Left kidney (tissue), 8 donors: ENCODE results near the gene DCLK1. TPM values are rescaled to one million over a fixed set of nuclear protein-coding genes. Genes with fewer than 3 reads are reported as not detected.

Experiments used
- DNase-seq: peaks from one replicate; pipeline ENCODE4 v3.0.0-alpha.2; 2013
- long read RNA-seq, 8 donors: transcript quantifications; one replicate each; lab custom pipeline, GENCODE V29; 2026
- polyA plus RNA-seq: library from polyadenylated mRNA; unstranded; fragments of 120-200 nt; gene quantifications from one replicate; pipeline ENCODE4 v1.2.1, GENCODE V29; 2013; ENCODE audit not compliant: insufficient read length

The DCLK1 gene
- 7.0 TPM for polyA plus RNA-seq
- long read RNA-seq, donor 1, result 0 reads
- long read RNA-seq, donor 2, result 0 reads
- long read RNA-seq, donor 3, result 0 reads
- long read RNA-seq, donor 4, result 0 reads
- long read RNA-seq, donor 5, result 0 reads
- long read RNA-seq, donor 6, partial matches to known transcripts, result 0 of 3 reads
- long read RNA-seq, donor 6, other reads (novel, unspliced or antisense), result 0 of 3 reads
- long read RNA-seq, donor 7, result 0 reads
- long read RNA-seq, donor 8, partial matches to known transcripts, result 0 of 1 reads
- long read RNA-seq, donor 8, other reads (novel, unspliced or antisense), result 0 of 1 reads

DNA sequence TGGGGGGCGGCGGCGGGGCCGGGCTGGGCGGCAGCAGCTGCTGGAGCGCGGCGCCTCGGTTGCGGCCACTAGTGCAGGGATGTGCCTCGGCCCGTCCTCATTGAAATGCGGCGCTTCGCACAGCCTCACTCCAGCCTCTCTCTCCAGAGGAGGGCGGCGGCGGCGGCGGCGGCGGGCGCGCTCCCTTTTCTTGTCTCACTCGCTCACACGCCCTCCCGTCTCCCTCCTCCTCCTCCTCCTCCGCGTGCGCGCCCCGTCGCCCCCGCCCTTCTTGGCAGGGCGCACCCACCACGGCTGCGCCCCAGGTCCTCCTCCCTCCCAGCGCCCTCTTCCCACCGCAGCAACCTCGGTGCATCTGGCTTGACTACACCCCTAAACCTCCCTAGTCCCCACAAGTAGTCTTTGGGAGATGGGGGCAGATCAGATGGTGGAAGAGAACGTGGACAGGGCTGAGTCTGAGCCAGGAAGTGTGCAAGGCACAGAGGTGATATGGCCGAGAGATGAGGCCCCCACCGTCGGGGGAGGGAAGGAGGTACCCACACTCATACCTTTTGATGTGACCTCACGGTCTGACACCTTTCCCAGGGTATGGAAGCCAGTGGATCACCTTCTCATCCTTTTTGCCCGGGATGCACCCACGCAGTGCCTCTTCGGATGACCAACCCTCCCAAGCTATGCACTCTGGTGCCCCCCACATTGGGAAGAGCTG lies at the start of gene DCLK1:
TSS of gene DCLK1 (minus strand) at position 161 of the 709 bp plus-strand sequence.
- peak; percentile 42 for DNase-seq

DNA sequence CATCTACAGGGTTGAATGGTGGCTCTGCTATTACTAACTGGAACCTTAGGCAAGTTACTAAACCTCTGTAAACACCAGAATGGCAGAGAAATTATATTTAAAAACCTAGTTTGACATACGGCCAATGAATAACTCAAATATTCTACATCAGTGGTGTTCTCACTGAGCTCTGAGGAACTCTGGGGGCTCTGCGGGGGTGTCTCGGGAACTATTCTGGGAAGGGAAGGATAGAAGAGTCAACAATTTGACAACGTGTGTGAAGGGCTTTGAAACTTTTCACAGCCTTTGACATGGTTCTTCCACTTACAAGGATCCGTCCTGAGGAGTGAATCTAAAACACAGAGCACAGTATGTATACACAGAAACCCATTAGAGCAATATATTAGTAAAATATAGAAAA lies 44.4 kb upstream of the DCLK1 start:
- no peak for DNase-seq

DNA sequence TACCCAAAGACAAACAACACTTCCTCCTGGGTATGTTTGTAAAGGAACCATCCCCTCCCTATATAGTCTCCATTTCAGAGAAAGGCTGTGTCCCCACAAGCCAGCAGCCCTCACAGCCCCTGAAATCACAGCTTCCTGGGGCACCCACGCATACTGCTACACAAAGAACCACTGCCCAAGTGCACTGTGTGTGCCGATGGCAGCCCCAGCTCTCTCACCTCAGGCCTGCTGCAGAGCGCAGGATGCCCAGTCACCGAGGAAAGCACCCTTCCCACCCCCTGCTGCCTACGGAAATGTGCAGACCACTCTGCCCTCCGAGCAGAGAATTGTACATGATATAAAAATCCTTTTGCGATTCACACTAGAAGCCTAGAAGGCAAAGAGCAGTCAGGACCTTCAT lies 43.7 kb upstream of the DCLK1 start:
- no peak for DNase-seq

DNA sequence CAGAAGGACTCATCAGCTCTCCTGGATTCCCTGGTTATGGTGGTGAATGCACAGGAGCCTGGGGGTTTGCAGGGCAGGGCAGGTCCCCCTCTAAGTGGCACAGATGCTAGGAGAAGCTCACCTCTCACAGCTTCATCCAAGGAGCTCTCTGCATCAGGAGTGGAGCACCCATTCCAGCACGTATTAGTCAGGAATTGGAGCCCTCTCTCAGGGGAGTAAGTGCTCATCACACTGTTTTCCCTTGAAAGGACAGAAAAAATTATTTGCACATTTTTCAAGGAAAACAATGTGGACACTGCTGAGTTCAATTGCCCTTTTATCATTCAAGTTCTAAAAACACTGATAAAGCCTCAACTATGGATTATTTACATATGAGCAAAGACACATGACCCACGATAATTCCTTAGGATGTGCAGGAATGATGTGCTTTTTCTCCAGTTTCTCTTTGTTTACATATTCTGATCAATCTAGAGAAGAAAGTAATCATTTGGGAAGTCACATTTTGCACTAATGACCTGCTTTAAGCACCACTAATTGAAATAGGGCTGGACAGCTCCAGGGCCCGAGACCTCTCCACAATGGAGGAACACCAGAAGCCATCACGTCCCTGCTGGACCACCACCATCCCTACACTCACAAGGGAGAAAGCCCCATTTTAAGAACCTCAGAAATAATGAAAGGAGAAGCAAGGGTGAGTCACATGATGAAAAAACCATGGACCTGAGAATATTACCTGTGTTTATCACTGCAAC lies 42.6 kb upstream of the DCLK1 start:
- DNase-seq, result no peak

DNA sequence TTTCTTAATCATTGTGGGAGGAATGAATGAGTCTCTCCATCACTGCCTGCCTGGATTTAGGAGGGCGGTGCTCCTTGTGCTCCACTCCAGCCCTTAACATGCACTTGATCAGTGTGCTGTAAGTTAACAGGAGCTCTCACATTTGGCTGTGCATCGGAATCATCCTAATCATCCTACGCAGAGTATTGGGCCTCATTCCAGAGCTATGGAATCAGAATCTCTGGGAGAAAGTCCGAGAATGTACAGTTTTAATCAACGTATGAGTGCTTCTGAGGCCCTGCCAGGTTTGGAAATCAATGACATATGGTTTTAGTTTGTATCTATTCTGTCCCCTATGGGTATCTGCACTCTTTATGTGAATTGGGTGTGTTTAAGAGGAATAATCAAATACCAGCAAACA lies 34.9 kb upstream of the DCLK1 start:
- no peak for DNase-seq

DNA sequence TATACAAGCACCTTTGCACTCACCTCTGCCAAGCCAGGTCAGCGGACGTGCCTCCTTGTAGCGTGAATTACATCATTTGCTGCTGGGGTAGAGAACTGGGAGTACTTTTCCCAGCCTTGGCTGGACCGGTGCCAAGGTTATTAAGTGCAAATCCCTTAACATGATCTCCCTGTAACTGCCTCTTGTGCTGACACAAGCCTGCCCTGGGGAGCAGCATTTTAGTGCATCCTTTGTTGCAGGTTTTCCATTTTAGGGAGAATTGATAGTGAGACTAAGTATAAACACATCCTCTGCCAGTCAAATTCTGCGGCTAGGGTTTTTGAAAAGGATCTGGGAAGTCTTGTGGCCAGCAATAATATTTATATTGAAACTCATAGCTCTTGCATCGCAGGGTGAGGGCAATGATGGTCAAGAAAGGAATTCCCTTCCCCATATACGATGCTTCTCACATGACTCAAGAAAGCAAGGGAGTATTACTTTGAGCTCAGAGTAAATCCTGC lies 32.7 kb upstream of the DCLK1 start:
- peak; percentile 76 for DNase-seq

DNA sequence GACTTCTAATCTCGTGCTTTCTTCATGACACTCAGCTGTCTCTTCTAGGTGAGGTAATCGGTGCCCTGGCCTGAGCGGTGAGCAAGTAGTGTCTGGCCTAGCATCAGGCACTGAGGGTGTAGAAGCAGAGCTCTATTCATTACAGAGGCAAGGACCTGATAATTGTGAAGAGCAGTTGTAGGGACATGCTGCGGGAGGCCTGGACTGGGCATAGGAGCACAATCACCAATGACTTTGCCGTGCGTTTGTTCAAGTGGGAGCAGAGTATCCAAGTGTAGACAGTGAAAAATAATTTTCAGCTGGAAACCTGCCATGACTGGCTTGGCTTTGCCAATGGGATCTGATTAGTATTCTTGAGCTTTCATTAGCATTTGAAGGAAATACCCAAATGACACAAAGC lies 32.1 kb upstream of the DCLK1 start:
- no peak for DNase-seq

DNA sequence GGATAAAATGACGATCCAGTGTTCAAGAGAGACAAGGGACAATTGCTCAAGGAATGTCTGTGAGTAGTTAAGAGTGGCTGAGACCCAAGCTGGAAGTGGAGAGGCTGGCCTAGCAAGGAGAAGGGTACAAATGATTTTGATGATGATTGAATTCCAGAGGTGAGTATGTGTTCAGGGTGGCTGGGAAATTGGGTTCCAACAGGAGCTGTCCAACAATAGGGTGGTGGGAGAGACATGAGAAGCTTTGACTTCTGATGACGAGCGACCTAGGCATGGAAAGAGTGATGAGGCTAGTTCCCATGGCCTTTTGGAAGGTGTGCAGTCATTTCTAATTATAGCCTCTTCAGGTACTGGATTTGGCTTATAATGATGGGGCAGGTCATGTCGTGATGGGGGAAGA lies 29.1 kb upstream of the DCLK1 start:
- no peak for DNase-seq

DNA sequence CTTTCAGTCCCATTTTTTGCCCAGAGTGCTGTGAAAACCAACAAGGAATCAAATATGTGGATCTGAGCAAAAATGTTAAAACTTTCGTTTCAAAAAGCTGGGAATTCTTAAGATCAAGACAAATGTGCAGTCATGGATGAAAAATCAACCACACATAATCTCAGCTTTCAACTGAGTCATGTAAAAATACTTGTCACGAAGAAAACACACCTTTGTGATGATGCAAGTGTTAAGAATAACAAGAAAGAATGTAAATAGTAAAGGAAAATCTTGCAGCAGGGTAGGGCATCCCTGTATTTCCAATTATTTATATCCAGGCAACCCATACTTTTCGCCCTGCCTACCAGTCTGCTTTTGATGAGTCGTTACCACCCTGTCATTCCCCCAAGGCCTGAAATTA lies 27.4 kb upstream of the DCLK1 start:
- DNase-seq, result no peak

DNA sequence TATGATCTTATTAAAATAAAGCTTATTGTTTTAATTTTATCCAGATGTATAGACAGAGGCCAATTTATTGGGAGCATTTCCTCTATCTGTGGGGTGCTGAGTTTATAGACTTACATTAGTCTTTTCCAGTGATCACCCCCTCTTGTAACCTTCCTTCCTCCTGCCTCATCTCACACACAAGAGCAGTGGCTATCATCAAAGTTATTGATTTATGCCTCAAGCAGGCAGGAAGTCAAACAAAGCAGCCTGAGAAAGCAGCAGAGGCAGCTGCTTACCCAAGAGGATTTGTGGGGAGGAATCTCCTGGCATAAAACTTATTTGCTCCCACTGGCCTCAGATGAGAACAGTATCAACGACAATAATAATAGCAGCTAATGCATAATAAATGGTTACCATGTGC lies 26.3 kb upstream of the DCLK1 start:
- DNase-seq, result no peak

DNA sequence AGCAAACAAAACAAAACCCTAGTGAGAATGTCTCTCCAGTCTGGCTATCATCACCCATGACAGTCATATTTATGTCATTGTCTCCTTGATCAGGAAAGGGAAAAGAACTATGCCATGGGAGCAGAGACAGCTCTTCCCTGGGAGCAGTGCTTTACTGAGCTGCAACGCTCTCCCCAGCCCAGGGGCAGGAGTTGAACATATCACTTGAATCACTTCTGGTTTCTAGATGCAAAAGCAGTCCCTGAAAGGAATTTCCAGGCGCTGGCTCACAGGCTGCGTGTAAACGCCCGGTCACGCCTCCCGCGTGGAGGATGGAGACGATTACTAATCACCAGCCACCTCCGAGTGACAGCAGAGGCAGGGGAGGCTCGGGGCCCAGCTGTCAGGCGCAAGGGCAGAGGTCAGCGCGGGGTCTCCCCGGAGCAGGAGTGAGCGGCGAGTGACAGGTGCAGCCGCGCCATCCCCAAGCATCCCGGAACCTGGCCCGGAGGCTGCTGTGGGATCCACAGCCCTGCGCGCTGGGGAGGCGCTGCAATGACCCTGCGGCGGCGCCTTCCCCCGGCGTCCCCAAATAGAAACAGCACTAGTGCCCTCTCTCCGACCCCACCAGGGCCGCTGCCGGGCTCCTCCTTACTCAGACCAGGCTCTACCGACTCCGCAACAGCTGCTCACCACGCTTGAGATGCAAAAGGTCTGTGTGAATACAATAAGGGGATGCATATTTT lies 23.5 kb upstream of the DCLK1 start:
- DNase-seq, result no peak

DNA sequence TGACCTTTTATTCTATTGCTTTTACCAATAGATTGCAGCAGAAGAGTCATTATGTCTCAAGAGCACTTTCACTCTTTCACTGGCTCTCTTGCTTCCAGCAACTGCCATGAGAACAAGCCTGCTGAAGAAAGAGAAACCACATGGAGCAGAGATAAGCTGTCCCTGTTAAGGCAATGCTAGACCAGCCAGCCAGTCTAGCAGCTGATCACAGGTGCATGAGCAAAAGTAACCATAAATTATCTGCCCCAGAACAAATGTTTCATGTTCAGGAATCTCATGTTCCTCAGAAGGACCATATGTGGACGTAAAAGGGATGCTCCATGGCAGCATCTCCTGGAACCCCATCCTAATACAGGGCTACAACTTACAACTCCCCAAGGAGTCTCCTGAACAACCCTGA lies 20.4 kb upstream of the DCLK1 start:
- DNase-seq, result no peak

DNA sequence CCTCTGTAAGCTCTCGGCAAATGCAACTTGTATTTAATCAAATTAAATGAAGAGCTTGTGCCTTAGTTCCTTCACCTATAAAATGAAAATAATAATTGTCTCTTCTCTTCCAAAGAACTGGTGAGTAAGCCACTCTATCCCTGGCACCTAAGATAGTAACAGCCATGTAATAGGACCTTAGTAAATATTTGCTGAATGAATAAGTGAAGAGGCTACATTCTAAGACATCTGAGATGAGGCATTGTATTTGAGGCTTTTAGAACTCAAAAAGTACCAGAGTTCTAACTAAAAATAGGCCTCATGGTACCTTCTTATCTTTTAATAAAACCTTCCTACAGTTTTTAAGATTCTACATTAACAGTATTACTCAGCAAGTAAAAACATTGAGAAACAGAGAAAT lies 17.3 kb upstream of the DCLK1 start:
- DNase-seq, result no peak

DNA sequence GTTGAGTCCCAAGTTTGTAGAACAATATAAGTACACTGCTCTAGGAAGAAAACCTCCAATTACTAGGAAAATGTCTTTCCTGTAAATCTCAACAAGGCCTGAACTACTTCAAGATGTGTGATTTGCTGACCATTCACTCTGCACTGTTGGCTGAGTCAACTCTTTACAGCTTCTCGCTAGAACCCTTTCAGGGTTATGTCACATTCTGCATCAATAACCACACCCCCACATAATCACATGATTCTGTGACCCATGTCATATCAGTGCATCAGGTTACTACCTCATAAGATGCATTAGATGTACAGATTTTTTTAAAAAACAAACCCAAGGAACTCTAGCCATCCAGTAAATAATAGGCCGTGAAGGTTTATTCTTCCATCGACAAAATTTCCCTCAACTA lies 16.1 kb upstream of the DCLK1 start:
- DNase-seq, result no peak

DNA sequence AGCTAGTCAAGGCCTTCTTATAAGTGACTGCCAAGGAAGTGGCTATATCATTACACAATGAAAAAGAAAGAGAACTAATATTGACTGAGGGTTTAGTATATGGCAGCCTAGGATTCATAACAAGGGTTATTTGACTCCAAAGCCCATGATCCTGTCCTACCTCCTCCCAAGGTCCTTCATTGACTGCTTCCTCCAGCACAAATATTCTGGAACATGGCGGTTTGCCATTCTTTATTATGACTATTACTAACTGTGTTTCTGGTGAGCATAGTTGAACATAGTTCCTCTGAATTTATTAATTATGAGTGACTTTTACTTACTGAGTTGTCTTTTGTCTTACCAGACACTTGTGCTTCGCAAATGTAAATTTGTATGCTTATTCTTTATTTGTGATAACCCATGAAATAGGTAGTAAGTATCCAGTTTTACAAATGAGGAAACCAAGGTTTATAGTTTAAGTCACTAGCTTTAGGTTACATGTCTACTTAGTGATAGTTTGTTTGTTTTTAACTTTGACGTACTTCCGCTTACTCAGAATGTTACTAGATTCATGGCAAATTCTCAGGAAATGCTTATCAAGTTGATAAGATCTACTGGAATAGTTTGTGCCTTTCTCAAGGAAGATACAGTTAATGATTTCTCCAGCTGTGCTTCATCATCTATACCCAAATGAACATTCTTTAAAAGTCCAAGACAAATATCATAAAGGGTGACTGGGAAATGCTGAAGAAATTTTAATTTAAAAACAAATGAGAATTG lies 15.5 kb upstream of the DCLK1 start:
- DNase-seq, result no peak

DNA sequence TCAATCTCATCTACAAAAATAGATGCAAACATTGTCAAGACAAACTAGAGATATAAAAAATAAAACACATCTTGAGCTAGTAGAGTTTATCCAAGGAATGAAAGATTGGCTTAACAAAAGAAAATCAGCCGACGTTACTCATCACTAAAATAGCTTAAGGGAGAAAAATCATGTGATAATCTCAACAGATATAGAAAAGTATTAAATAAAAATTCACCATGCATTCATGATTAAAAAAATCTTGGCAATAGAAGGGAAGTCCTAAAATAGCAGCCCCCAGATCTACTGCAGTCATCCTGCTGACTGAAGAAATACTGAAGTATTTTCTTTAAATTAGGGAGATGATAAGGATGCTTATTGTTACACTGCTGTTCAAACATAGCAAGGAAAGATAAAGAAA lies 12.6 kb upstream of the DCLK1 start:
- DNase-seq, result no peak

DNA sequence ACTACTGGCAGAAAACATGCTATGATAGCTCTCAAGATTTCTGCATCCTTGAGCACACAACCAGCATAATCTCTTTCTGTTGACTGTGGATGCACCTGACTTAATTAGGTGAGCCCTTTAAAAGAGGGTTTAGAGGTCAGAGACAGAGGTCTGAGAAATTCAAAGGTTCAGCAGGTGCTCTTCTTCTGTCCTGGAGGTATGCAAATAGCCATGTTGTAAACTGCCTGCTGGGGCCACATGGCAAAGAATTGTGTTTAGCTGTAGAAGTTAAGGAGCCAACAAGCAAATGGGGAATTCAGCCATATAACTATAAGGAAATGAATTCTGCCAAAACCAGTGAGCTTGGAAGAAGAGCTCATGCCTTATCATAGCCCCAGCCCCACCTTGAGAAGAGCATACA lies 11.6 kb upstream of the DCLK1 start:
- DNase-seq, result no peak

DNA sequence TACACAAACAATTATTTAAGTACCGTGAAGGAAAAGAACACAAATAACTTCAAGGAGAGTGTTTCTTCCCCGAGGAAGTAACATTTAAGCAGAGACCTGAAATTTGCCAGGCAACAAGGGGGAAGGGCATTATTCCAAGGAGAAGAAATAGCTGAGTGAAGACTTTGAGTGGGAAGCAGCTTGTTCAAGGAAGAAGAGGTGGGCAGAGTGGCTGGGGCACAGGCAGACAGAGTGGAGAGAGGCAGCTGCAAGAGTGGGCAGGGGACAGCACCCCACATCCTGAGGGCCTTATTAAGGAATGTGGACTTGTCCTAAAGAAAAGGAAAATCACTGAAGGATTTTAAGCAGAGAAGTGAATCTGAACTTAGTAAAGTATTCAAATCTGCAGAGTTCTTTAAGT lies 4.7 kb upstream of the DCLK1 start:
- no peak for DNase-seq

DNA sequence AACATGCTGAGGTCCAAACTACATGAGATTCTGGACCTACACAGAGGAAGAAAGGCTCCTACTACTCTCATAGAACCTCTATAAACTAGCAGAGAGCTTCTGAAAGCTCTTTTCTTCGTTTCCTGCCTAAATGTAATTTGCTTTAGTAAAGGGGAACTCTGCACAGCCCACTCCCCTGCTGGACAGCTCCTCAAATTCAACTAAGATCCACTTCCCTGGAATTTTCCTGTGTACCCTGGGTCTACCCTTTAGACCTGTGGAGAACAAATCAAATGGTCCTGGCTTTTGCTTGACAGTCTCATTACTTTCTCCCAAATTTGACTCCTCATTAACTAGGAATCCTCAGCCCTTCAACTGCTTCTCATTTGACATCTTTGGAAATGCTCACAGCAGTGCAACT lies 3.5 kb upstream of the DCLK1 start:
- DNase-seq, result no peak

DNA sequence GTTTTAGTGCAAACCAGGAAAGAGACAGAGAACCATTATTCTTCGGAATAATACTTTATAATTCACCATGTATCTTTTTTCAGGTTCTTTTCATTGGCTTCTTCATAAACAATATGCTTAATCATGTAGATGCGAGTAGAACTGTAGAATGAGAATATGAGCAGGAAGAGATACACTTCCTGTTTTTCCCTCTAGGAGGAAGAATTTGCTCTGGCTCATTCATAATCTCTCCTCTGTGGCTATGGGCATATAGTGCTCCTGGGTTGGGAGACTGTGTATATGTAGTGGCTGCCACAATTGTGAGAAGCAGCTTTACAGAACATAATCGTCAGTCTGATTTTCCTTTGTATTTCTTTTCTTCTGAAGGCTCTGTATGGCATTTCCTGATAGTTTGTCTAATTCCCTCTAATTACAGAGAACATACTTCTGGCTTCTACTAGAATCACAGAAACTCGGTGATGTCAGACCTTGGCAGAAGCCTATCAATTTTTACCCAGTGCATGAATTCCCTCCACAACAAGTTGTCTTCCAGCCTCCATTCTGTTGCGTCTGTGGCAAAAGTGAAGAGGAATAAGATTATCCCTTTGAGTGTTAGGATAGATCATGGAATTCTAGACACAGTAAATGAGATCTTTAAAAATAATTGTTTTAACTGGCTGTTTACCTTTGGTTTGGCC lies 2.9 kb upstream of the DCLK1 start:
- no peak for DNase-seq

DNA sequence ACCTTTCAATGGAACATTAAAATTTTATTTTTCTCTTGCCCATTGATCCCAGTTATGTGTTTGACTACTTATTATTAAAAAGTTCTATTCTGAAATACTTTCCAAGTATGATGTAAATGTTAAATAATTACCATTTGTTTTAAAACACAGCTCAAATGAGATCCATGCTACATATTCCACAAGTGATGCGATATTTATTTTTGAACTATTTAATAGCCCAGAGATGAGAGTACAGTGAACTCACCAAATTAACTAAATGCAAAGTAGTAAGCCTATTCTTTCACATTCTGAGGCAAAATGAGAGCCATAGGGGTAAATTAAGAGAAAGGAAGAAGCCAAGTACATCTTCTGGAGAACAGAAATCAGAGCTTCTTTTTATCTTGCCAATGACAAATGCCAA lies 1.2 kb upstream of the DCLK1 start:
- DNase-seq, result no peak
